ENCODE data around the gene ITPRIPL1. TPM values are rescaled to one million over a fixed set of nuclear protein-coding genes. Genes with fewer than 3 reads are reported as not detected.

The ITPRIPL1 gene
- total RNA-seq, 2 donors from 2014 or later: 6.8 to 8.0 TPM

DNA sequence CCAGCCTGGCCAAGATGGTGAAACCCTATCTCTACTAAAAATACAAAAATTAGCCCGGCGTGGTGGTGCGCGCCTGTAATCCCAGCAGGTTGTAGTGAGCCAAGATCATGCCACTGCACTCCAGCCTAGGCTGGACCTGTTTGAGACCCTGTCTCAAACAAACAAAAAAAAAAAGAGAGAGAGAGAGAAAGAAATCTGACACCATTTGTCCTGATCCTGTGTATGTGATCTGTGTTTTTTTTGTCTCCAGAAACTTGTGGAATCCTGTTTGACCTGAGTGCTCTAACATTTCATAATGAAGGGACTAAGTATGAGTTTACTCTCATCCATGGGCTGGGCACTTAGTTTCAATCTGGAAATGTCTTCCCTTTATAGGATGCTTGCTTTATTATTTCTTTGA is 6.4 kb upstream of the ITPRIPL1 start:
- 97% methylated on average over 4 of the region's 4 CpGs; no CpG with 5 or more reads in 1 of the 2 experiments for WGBS, 2 experiments (ENCODE audit: insufficient coverage in 1 of 2, insufficient read length in 1 of 2)
- DNase-seq: no peak
- Histone ChIP-seq H3K9ac (ENCODE audit: extremely low read depth, low read length, poor library complexity, severe bottlenecking) (no peak overlapping the region), H3K36me3 (ENCODE audit: control insufficient read depth, insufficient read depth, low read length) (no peaks in the 10 kb centered on the region), H3K4me1 (ENCODE audit: control insufficient read depth, insufficient read depth, low read length) (no peaks in the 10 kb centered on the region), H3K9me3 (ENCODE audit: control insufficient read depth, low read length) (no peaks in the 10 kb centered on the region), H3K4me3 (ENCODE audit: low read length) (no peak overlapping the region), H3K27me3 (ENCODE audit: control insufficient read depth, insufficient read depth, low read length, poor library complexity, severe bottlenecking) (peaks cover 56% of the 10 kb centered on the region), H3K27ac (ENCODE audit: low read depth, low read length) (no peak overlapping the region)
- H3K4me3 Mint-ChIP-seq: no peak overlapping the region
- H3K27me3 Mint-ChIP-seq (ENCODE audit: insufficient read depth): peaks cover 69% of the 10 kb centered on the region
- H3K27ac Mint-ChIP-seq: no peak overlapping the region
- peaks cover 2% of the 10 kb centered on the region for H3K4me1 Mint-ChIP-seq
- no peaks in the 10 kb centered on the region for H3K36me3 Mint-ChIP-seq (ENCODE audit: low read depth)
- TF ChIP-seq, protein P1, sequence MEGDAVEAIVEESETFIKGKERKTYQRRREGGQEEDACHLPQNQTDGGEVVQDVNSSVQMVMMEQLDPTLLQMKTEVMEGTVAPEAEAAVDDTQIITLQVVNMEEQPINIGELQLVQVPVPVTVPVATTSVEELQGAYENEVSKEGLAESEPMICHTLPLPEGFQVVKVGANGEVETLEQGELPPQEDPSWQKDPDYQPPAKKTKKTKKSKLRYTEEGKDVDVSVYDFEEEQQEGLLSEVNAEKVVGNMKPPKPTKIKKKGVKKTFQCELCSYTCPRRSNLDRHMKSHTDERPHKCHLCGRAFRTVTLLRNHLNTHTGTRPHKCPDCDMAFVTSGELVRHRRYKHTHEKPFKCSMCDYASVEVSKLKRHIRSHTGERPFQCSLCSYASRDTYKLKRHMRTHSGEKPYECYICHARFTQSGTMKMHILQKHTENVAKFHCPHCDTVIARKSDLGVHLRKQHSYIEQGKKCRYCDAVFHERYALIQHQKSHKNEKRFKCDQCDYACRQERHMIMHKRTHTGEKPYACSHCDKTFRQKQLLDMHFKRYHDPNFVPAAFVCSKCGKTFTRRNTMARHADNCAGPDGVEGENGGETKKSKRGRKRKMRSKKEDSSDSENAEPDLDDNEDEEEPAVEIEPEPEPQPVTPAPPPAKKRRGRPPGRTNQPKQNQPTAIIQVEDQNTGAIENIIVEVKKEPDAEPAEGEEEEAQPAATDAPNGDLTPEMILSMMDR (conservative IDR thresholded peaks at IDR 0.05): no peak
- no peaks in the 10 kb centered on the region for H3K9me3 Mint-ChIP-seq

DNA sequence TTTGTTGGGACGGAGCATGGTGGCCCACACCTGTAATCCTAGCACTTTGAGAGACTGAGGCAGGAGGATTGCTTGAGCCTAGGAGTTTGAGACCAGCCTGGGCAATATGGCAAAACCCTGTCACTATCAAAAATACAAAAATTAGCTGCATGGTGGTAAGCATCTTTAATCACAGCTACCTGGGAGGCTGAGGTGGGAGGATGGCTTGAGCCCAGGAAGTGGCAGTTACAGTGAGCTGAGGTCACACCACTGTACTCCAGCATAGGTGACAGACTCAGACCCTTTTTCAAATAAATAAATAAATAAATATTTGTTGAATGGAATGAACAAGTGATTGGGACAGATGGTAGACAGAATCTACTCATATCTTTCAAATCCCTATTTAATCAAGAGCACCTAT is 5.7 kb upstream of the ITPRIPL1 start:
- DNase-seq: no peak
- H3K27ac Mint-ChIP-seq: no peak overlapping the region
- Histone ChIP-seq H3K9me3 (ENCODE audit: control insufficient read depth, low read length) (no peaks in the 10 kb centered on the region), H3K9ac (ENCODE audit: extremely low read depth, low read length, poor library complexity, severe bottlenecking) (no peak overlapping the region), H3K4me1 (ENCODE audit: control insufficient read depth, insufficient read depth, low read length) (no peaks in the 10 kb centered on the region), H3K4me3 (ENCODE audit: low read length) (no peak overlapping the region), H3K27me3 (ENCODE audit: control insufficient read depth, insufficient read depth, low read length, poor library complexity, severe bottlenecking) (peaks cover 62% of the 10 kb centered on the region), H3K36me3 (ENCODE audit: control insufficient read depth, insufficient read depth, low read length) (no peaks in the 10 kb centered on the region), H3K27ac (ENCODE audit: low read depth, low read length) (no peak overlapping the region)
- H3K36me3 Mint-ChIP-seq (ENCODE audit: low read depth): no peaks in the 10 kb centered on the region
- WGBS, 2 experiments (ENCODE audit: insufficient coverage in 1 of 2, insufficient read length in 1 of 2): 89% methylated on average over 1 of the region's 1 CpG; no CpG with 5 or more reads in 1 of the 2 experiments
- H3K9me3 Mint-ChIP-seq: no peaks in the 10 kb centered on the region
- peaks cover 2% of the 10 kb centered on the region for H3K4me1 Mint-ChIP-seq
- peaks cover 76% of the 10 kb centered on the region for H3K27me3 Mint-ChIP-seq (ENCODE audit: insufficient read depth)
- no peak overlapping the region for H3K4me3 Mint-ChIP-seq
- TF ChIP-seq, protein P1 (conservative IDR thresholded peaks at IDR 0.05): no peak

DNA sequence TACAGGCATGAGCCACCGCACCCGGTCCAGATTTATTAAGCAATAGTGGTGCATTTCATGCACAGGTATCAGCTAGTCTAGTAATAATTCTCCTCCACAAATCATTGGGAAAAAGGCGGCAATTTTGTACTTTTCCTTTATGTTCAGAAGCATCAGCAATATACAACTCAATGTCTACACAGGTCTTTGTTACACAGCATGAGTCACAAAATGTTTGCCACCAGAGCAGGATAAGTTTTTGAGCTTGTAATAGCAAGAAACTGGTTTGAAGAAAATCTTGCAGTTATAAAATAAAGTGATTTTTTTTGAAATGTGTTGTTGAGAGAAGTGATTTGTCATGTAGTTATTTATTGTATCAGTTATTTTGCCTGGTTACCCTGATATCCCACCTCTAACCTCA is 4.8 kb upstream of the ITPRIPL1 start:
- Mint-ChIP-seq H3K27me3 (ENCODE audit: insufficient read depth) (peaks cover 80% of the 10 kb centered on the region), H3K4me3 (no peak overlapping the region), H3K4me1 (peaks cover 4% of the 10 kb centered on the region), H3K27ac (no peak overlapping the region), H3K36me3 (ENCODE audit: low read depth) (no peaks in the 10 kb centered on the region), H3K9me3 (no peaks in the 10 kb centered on the region)
- H3K9ac ChIP-seq (ENCODE audit: extremely low read depth, low read length, poor library complexity, severe bottlenecking): no peak overlapping the region
- 85 to 90% methylated on average over 3 of the region's 3 CpGs for WGBS, 2 experiments (ENCODE audit: insufficient coverage in 1 of 2, insufficient read length in 1 of 2)
- no peaks in the 10 kb centered on the region for H3K9me3 ChIP-seq (ENCODE audit: control insufficient read depth, low read length)
- TF ChIP-seq, protein P1 (conservative IDR thresholded peaks at IDR 0.05): no peak
- no peaks in the 10 kb centered on the region for H3K4me1 ChIP-seq (ENCODE audit: control insufficient read depth, insufficient read depth, low read length)
- H3K4me3 ChIP-seq (ENCODE audit: low read length): no peak overlapping the region
- no peak for DNase-seq
- H3K36me3 ChIP-seq (ENCODE audit: control insufficient read depth, insufficient read depth, low read length): no peaks in the 10 kb centered on the region
- H3K27ac ChIP-seq (ENCODE audit: low read depth, low read length): no peak overlapping the region
- H3K27me3 ChIP-seq (ENCODE audit: control insufficient read depth, insufficient read depth, low read length, poor library complexity, severe bottlenecking): peaks cover 68% of the 10 kb centered on the region
